Chondrocyte (in vitro differentiated cells): ENCODE data around the gene PHF19. TPM values are rescaled to one million over a fixed set of nuclear protein-coding genes. Genes with fewer than 3 reads are reported as not detected.
A peak's percentile ranks its signal among the peaks of the same experiment; 100 is the strongest.

Source experiments
- DNase-seq: peaks from one replicate; pipeline ENCODE4 v3.0.0; 2021; ENCODE audit warnings: mixed read lengths, low spot score
- H3K27ac Mint-ChIP-seq: one replicate; pipeline ENCODE4 v1.8.0; 2021; ENCODE audit warnings: mild to moderate bottlenecking, moderate library complexity, mixed read lengths; ENCODE audit not compliant: unreplicated experiment
- H3K27me3 Mint-ChIP-seq: 2 replicates; pipeline ENCODE4 v1.8.0; 2021; ENCODE audit warnings: low read depth, mixed read lengths
- H3K36me3 Mint-ChIP-seq: 2 replicates; pipeline ENCODE4 v1.8.0; 2021; ENCODE audit warnings: low read depth, mixed read lengths
- H3K4me1 Mint-ChIP-seq: 2 replicates; pipeline ENCODE4 v1.8.0; 2021; ENCODE audit warnings: low read depth, mild to moderate bottlenecking, mixed read lengths
- H3K4me3 Mint-ChIP-seq: one replicate; pipeline ENCODE4 v1.8.0; 2021; ENCODE audit warnings: mild to moderate bottlenecking, moderate library complexity, mixed read lengths; ENCODE audit not compliant: unreplicated experiment
- H3K9me3 Mint-ChIP-seq: 2 replicates; pipeline ENCODE4 v1.8.0; 2021; ENCODE audit warnings: low read depth, mixed read lengths
- total RNA-seq: library from RNA; stranded (reverse); gene quantifications from 3 replicates; pipeline ENCODE4 v1.2.1, GENCODE V29; 2021
- TF ChIP-seq, protein P1 (sequence below): fragments of 200-600 bp; sonication (generic); IDR thresholded peaks from 2 replicates; pipeline ENCODE4 v1.5.0; 2021; ENCODE audit warnings: antibody characterized with exemption, mild to moderate bottlenecking, moderate library complexity

PHF19 gene
- total RNA-seq, 1 donor from 2014 or later = 77.8 TPM

DNA sequence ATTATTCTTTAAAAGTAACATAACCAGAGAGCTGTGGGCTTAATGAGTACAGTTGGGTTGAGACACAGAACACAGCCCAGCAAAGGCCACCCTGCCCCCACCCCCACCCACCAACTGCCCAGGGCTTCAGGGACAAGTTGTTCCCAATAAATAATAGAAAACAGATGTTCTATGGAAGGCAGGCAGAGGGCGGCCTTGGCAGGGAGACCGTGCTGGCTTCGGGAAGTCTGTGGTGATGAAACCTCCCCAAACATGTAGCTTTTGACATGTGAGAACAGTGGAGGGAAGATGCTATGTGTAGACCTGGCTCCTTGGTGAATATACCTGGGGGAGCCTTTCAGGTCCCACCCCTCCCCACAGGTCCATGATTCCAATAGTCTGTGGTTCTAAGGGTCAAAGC, 39.6 kb upstream of the PHF19 start:
- H3K9me3 Mint-ChIP-seq = peaks cover 5% of the 10 kb centered on the region
- H3K36me3 Mint-ChIP-seq = peaks cover 19% of the 10 kb centered on the region
- TF ChIP-seq, protein P1, sequence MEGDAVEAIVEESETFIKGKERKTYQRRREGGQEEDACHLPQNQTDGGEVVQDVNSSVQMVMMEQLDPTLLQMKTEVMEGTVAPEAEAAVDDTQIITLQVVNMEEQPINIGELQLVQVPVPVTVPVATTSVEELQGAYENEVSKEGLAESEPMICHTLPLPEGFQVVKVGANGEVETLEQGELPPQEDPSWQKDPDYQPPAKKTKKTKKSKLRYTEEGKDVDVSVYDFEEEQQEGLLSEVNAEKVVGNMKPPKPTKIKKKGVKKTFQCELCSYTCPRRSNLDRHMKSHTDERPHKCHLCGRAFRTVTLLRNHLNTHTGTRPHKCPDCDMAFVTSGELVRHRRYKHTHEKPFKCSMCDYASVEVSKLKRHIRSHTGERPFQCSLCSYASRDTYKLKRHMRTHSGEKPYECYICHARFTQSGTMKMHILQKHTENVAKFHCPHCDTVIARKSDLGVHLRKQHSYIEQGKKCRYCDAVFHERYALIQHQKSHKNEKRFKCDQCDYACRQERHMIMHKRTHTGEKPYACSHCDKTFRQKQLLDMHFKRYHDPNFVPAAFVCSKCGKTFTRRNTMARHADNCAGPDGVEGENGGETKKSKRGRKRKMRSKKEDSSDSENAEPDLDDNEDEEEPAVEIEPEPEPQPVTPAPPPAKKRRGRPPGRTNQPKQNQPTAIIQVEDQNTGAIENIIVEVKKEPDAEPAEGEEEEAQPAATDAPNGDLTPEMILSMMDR = peak; percentile 74
- DNase-seq = no peak
- H3K27ac Mint-ChIP-seq = peak overlapping the region; percentile 94
- peaks cover 72% of the 10 kb centered on the region for H3K4me1 Mint-ChIP-seq
- H3K27me3 Mint-ChIP-seq = no peaks in the 10 kb centered on the region
- peak overlapping the region; percentile 31 for H3K4me3 Mint-ChIP-seq

DNA sequence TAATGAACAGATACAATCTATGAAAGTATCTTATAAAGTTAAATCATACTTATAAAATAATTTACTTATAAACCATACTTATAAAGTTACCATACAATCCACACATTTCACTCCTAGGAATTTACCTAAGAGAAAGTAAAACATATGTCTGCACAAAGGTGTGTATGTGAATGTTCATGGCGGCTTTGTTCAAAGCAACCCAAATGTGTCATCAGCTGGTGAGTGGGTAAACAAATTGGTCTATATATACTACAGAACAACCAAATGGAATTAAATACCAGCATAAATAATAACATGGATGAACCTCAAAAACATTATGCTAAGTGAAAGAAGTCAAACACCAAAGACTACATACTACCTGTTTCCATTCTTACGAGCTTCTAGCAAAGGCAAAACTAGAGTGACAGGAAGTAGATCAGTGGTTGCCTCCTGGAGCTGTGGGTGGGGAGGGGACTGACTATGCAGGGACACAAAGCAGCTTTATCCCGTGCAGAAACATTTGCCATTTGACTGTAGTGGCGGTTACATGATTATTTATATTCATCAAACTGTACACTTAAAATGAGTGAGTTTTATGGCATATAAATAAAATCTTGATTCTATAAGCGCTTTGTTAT, 39.0 kb upstream of the PHF19 start:
- DNase-seq = no peak
- peak overlapping the region; percentile 94 for H3K27ac Mint-ChIP-seq
- no peak overlapping the region for H3K4me3 Mint-ChIP-seq
- peaks cover 21% of the 10 kb centered on the region for H3K36me3 Mint-ChIP-seq
- peaks cover 5% of the 10 kb centered on the region for H3K9me3 Mint-ChIP-seq
- TF ChIP-seq, protein P1 = no peak
- no peaks in the 10 kb centered on the region for H3K27me3 Mint-ChIP-seq
- H3K4me1 Mint-ChIP-seq = peaks cover 66% of the 10 kb centered on the region

DNA sequence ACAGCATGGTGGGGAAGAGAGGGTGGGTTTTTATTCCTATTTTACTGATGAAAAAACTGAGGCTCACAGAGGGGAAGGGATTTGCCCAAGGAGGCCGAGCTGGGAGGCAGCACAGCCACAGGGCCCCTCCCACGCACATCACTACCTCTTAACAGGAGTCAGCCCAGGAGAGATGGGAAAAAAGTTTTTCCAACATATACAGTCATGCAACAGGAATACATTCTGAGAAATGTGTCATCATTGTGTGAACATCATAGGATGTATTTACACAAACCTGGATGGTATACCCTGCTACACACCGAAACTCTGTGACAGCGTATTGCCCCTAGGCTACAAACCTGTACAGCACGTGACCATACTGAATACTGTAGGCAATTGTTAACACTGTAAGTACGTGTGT, 38.0 kb upstream of the PHF19 start:
- DNase-seq = no peak
- H3K4me1 Mint-ChIP-seq = peaks cover 60% of the 10 kb centered on the region
- peaks cover 23% of the 10 kb centered on the region for H3K36me3 Mint-ChIP-seq

GRCh38 chr9:120914396-120914795, 37.4 kb upstream of the PHF19 start:
- no peaks in the 10 kb centered on the region for H3K27me3 Mint-ChIP-seq
- H3K4me1 Mint-ChIP-seq = peaks cover 56% of the 10 kb centered on the region
- TF ChIP-seq, protein P1 = no peak
- H3K4me3 Mint-ChIP-seq = no peak overlapping the region
- peaks cover 5% of the 10 kb centered on the region for H3K9me3 Mint-ChIP-seq
- no peak for DNase-seq
- peak overlapping the region; percentile 54 for H3K27ac Mint-ChIP-seq
- H3K36me3 Mint-ChIP-seq = peaks cover 23% of the 10 kb centered on the region

More for the DNA sequence above, 38.0 kb upstream of the PHF19 start:
- Mint-ChIP-seq H3K27ac (peak overlapping the region; percentile 54), H3K4me3 (no peak overlapping the region), H3K27me3 (no peaks in the 10 kb centered on the region), H3K9me3 (peaks cover 5% of the 10 kb centered on the region)
- TF ChIP-seq, protein P1 = no peak

DNA sequence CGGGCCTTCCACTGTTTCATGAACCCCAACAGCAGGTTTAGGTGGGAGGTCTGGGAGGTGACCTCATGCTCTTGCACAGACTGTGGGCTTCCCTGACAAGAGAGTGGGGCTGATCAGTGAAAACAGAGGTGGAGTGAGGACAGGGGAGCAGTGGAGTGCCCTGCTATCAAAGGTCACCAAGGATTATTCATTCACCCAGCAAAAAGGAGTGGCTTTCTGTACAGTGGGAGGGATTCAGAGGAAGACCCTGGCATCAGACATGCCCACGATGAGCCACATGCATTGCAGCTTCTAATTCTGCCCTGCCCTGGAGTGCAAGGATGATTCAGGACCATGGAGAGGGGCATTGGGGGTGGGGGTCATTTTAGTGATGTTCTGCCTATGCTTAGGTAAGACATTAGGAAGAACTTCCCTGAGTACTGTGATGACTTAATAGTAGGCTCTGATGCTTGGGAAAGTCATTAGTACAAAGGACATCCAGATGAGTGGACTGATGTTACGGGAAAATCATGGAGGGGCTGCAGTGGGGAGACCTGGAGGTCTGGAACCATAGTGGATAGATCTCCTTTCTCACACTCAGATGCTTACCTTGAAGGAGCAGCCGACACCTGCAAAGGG, 36.8 kb upstream of the PHF19 start:
- Mint-ChIP-seq H3K4me3 (no peak overlapping the region), H3K27ac (no peak overlapping the region), H3K4me1 (peaks cover 53% of the 10 kb centered on the region), H3K36me3 (peaks cover 26% of the 10 kb centered on the region), H3K27me3 (no peaks in the 10 kb centered on the region), H3K9me3 (peaks cover 5% of the 10 kb centered on the region)
- no peak for DNase-seq
- TF ChIP-seq, protein P1 = no peak
